WTC11 (cell line): ENCODE measurements around the gene KRTAP26-1. TPM values are rescaled to one million over a fixed set of nuclear protein-coding genes. Genes with fewer than 3 reads are reported as not detected.

Experiments
- ATAC-seq: fragments of 200-7000 bp; cut with Tn5 transposase; 2 replicates; pipeline ENCODE4 v1.10.0; 2021; ENCODE audit warnings: mild to moderate bottlenecking, moderate library complexity
- CTCF ChIA-PET: fragments of 300-600 bp; sonication (Branson Sonifier 250); formaldehyde crosslinking; loops from one replicate; lab custom pipeline; 2021; ENCODE audit warnings: antibody characterized with exemption; lab: Charles Lee
- POLR2A ChIA-PET: fragments of 350-600 bp; sonication (Branson Sonifier 250); formaldehyde crosslinking; loops from one replicate; lab custom pipeline; 2021; ENCODE audit warnings: antibody characterized with exemption; lab: Charles Lee
- DNase-seq: peaks from one replicate; pipeline ENCODE4 v3.0.0; 2021; ENCODE audit warnings: low spot score
- H3K27ac Mint-ChIP-seq: 2 replicates; pipeline ENCODE4 v1.8.0; 2021; ENCODE audit warnings: mixed read lengths
- H3K27me3 Mint-ChIP-seq: 2 replicates; pipeline ENCODE4 v1.8.0; 2021; ENCODE audit warnings: low read depth, mild to moderate bottlenecking, moderate library complexity, mixed read lengths
- H3K36me3 Mint-ChIP-seq: 2 replicates; pipeline ENCODE4 v1.8.0; 2021; ENCODE audit warnings: mixed read lengths
- H3K4me1 Mint-ChIP-seq: 2 replicates; pipeline ENCODE4 v1.8.0; 2022; ENCODE audit warnings: mixed read lengths
- H3K4me3 Mint-ChIP-seq: 2 replicates; pipeline ENCODE4 v1.8.0; 2021; ENCODE audit warnings: mild to moderate bottlenecking, moderate library complexity, mixed read lengths
- H3K9me3 Mint-ChIP-seq: 2 replicates; pipeline ENCODE4 v1.8.0; 2021; ENCODE audit warnings: mixed read lengths
- ATF1 ChIP-seq: sonication (generic); formaldehyde crosslinking; IDR thresholded peaks from 2 replicates; pipeline ENCODE4 v1.8.1; 2023; ENCODE audit warnings: mild to moderate bottlenecking, moderate library complexity, missing genetic modification reagents
- CREM ChIP-seq: sonication (generic); formaldehyde crosslinking; IDR thresholded peaks from 2 replicates; pipeline ENCODE4 v1.8.1; 2022; ENCODE audit warnings: mild to moderate bottlenecking, missing genetic modification reagents, moderate library complexity
- ESRRA ChIP-seq: sonication (generic); formaldehyde crosslinking; IDR thresholded peaks from 2 replicates; pipeline ENCODE4 v1.8.1; 2022; ENCODE audit warnings: mild to moderate bottlenecking, missing genetic modification reagents, borderline replicate concordance
- ETV6 ChIP-seq: sonication (generic); formaldehyde crosslinking; IDR thresholded peaks from 2 replicates; pipeline ENCODE4 v1.8.1; 2022; ENCODE audit warnings: mild to moderate bottlenecking, missing genetic modification reagents
- FOXP1 ChIP-seq: sonication (generic); formaldehyde crosslinking; IDR thresholded peaks from 2 replicates; pipeline ENCODE4 v1.8.0; 2022; ENCODE audit warnings: missing genetic modification reagents, mild to moderate bottlenecking, moderate library complexity, borderline replicate concordance
- GRHL2 ChIP-seq: fragments of 250-450 bp; sonication (Bioruptor Pico); IDR thresholded peaks from 2 replicates; pipeline ENCODE4 v1.8.0; 2022; ENCODE audit warnings: mild to moderate bottlenecking, moderate library complexity; ENCODE audit not compliant: insufficient replicate concordance, severe bottlenecking
- JUN ChIP-seq: sonication (generic); formaldehyde crosslinking; IDR thresholded peaks from 2 replicates; pipeline ENCODE4 v1.8.0; 2023; ENCODE audit warnings: mild to moderate bottlenecking, missing genetic modification reagents
- KAT7 ChIP-seq: sonication (generic); formaldehyde crosslinking; IDR thresholded peaks from 2 replicates; pipeline ENCODE4 v1.8.1; 2023; ENCODE audit warnings: missing genetic modification reagents, mild to moderate bottlenecking, borderline replicate concordance
- MXD4 ChIP-seq: fragments of 250-450 bp; sonication (Bioruptor Pico); IDR thresholded peaks from 2 replicates; pipeline ENCODE4 v1.8.0; 2021; ENCODE audit warnings: mild to moderate bottlenecking, moderate library complexity, borderline replicate concordance
- NFATC4 ChIP-seq: fragments of 250-450 bp; sonication (Bioruptor Pico); IDR thresholded peaks from 2 replicates; pipeline ENCODE4 v1.9.0; 2021; ENCODE audit warnings: mild to moderate bottlenecking
- NR1H2 ChIP-seq: sonication (generic); formaldehyde crosslinking; IDR thresholded peaks from 2 replicates; pipeline ENCODE4 v1.9.0; 2021; ENCODE audit warnings: mild to moderate bottlenecking, moderate library complexity, missing genetic modification reagents
- RELA ChIP-seq: sonication (generic); formaldehyde crosslinking; IDR thresholded peaks from 2 replicates; pipeline ENCODE4 v1.8.1; 2022; ENCODE audit warnings: missing genetic modification reagents, mild to moderate bottlenecking, borderline replicate concordance
- RORB ChIP-seq: fragments of 250-450 bp; sonication (Bioruptor Pico); IDR thresholded peaks from 2 replicates; pipeline ENCODE4 v1.9.0; 2021; ENCODE audit warnings: mild to moderate bottlenecking
- SMAD3 ChIP-seq: sonication (generic); formaldehyde crosslinking; IDR thresholded peaks from 2 replicates; pipeline ENCODE4 v1.8.0; 2022; ENCODE audit warnings: missing genetic modification reagents, mild to moderate bottlenecking, borderline replicate concordance
- TEAD1 ChIP-seq: sonication (generic); formaldehyde crosslinking; IDR thresholded peaks from 2 replicates; pipeline ENCODE4 v1.8.0; 2022; ENCODE audit warnings: mild to moderate bottlenecking, missing genetic modification reagents
- TEAD4 ChIP-seq: sonication (generic); formaldehyde crosslinking; IDR thresholded peaks from 2 replicates; pipeline ENCODE4 v1.8.0; 2022; ENCODE audit warnings: mild to moderate bottlenecking, missing genetic modification reagents
- ZNF138 ChIP-seq: sonication (generic); formaldehyde crosslinking; conservative IDR thresholded peaks from 2 replicates; pipeline ENCODE4 v1.8.1; 2022; ENCODE audit warnings: mild to moderate bottlenecking, moderate library complexity, missing genetic modification reagents
- ZNF232 ChIP-seq: sonication (generic); formaldehyde crosslinking; IDR thresholded peaks from 2 replicates; pipeline ENCODE4 v1.8.0; 2022; ENCODE audit warnings: mild to moderate bottlenecking, missing genetic modification reagents
- ZNF416 ChIP-seq: fragments of 250-450 bp; sonication (Bioruptor Pico); IDR thresholded peaks from 2 replicates; pipeline ENCODE4 v1.9.0; 2021; ENCODE audit warnings: mild to moderate bottlenecking, inconsistent platforms
- ZNF671 ChIP-seq: fragments of 250-450 bp; sonication (Bioruptor Pico); IDR thresholded peaks from 2 replicates; pipeline ENCODE4 v1.8.0; 2021; ENCODE audit warnings: mild to moderate bottlenecking
- total RNA-seq: library from RNA; stranded (reverse); gene quantifications from 3 replicates; pipeline ENCODE4 v1.2.3, GENCODE V29; 2021
- TF ChIP-seq, protein P1 (sequence below): sonication (generic); formaldehyde crosslinking; IDR thresholded peaks from 2 replicates; pipeline ENCODE4 v1.8.1; 2023; ENCODE audit warnings: mild to moderate bottlenecking, missing genetic modification reagents
- TF ChIP-seq, protein P2 (sequence below): fragments of 250-450 bp; sonication (Bioruptor Pico); IDR thresholded peaks from 2 replicates; pipeline ENCODE4 v1.8.0; 2021; ENCODE audit warnings: mild to moderate bottlenecking
- TF ChIP-seq, protein P3 (sequence below): sonication (generic); formaldehyde crosslinking; IDR thresholded peaks from 2 replicates; pipeline ENCODE4 v1.8.1; 2023; ENCODE audit warnings: mild to moderate bottlenecking, moderate library complexity, missing genetic modification reagents

The KRTAP26-1 gene
- total RNA-seq, 1 experiment from 2014 or later = not detected

- DNase-seq = no peak
- no peak for ATAC-seq
- ChIA-PET POLR2A (no interaction called here), CTCF (no interaction called here)
- Mint-ChIP-seq H3K4me3 (no peak within 1 kb of the TSS), H3K9me3 (no peaks in the 10 kb centered on the region), H3K27me3 (no peaks in the 10 kb centered on the region), H3K36me3 (no peaks in the 10 kb centered on the region), H3K4me1 (no peaks in the 10 kb centered on the region), H3K27ac (no peak within 1 kb of the TSS)
- TF ChIP-seq NFATC4 (CRISPR knock-in tag) (no peak), RELA (no peak), JUN (CRISPR knock-in tag) (no peak), ZNF232 (CRISPR knock-in tag) (no peak), ATF1 (CRISPR knock-in tag) (no peak), ETV6 (no peak)
- TF ChIP-seq, protein P1, sequence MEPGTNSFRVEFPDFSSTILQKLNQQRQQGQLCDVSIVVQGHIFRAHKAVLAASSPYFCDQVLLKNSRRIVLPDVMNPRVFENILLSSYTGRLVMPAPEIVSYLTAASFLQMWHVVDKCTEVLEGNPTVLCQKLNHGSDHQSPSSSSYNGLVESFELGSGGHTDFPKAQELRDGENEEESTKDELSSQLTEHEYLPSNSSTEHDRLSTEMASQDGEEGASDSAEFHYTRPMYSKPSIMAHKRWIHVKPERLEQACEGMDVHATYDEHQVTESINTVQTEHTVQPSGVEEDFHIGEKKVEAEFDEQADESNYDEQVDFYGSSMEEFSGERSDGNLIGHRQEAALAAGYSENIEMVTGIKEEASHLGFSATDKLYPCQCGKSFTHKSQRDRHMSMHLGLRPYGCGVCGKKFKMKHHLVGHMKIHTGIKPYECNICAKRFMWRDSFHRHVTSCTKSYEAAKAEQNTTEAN (CRISPR knock-in tag) = no peak
- TF ChIP-seq, protein P2, sequence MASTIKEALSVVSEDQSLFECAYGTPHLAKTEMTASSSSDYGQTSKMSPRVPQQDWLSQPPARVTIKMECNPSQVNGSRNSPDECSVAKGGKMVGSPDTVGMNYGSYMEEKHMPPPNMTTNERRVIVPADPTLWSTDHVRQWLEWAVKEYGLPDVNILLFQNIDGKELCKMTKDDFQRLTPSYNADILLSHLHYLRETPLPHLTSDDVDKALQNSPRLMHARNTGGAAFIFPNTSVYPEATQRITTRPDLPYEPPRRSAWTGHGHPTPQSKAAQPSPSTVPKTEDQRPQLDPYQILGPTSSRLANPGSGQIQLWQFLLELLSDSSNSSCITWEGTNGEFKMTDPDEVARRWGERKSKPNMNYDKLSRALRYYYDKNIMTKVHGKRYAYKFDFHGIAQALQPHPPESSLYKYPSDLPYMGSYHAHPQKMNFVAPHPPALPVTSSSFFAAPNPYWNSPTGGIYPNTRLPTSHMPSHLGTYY (CRISPR knock-in tag) = no peak
Observed at GRCh38 chr21:30282850-30283249, 37.3 kb downstream of the KRTAP26-1 start, which contains the start of gene KRTAP24-1. Gene KRTAP24-1 (minus strand): TSS chr21:30282950. CDS start chr21:30282932, 18 bp downstream.

DNA sequence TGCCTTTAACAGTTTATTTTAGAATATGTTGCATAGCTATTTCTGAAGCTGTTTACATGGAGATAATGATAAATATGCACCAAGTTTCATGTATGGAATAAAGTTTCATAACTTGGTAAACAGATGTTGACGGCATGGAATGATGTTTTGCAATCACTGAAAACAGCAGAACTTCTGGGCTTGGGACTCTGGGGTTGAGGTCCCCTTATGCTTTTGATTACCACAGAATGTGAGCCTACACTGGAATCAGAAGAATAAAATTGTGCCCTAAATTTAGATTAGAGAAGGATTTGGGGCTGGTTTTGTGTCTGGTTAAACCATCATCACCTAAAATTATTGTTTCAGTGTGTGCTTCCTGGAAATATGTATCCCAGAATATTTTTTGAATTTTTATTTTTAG, 48.5 kb downstream of the KRTAP26-1 start:
- no peak overlapping the region for H3K4me3 Mint-ChIP-seq
- DNase-seq (no peak), ATAC-seq (no peak)
- POLR2A ChIA-PET = no interaction called here
- H3K27ac Mint-ChIP-seq = no peak overlapping the region
- H3K27me3 Mint-ChIP-seq = no peaks in the 10 kb centered on the region; the same call in 1 of the 2 replicates
- no peaks in the 10 kb centered on the region for H3K36me3 Mint-ChIP-seq
- H3K9me3 Mint-ChIP-seq = no peaks in the 10 kb centered on the region
- CTCF ChIA-PET = interaction anchor here (1.2 to 1.4 kb wide), 2 partner anchors 14 to 137 kb away, joined by 3 read pairs; no protein-coding TSS in a partner anchor
- no peak for TF ChIP-seq TEAD4 (CRISPR knock-in tag)
- TF ChIP-seq ATF1 (CRISPR knock-in tag) = no peak
- H3K4me1 Mint-ChIP-seq = no peaks in the 10 kb centered on the region

GRCh38 chr21:30271156-30271555, 49.0 kb downstream of the KRTAP26-1 start:
- ChIA-PET CTCF (no interaction called here), POLR2A (no interaction called here)
- no peak for TF ChIP-seq ZNF671 (CRISPR knock-in tag)
- TF ChIP-seq, protein P3, sequence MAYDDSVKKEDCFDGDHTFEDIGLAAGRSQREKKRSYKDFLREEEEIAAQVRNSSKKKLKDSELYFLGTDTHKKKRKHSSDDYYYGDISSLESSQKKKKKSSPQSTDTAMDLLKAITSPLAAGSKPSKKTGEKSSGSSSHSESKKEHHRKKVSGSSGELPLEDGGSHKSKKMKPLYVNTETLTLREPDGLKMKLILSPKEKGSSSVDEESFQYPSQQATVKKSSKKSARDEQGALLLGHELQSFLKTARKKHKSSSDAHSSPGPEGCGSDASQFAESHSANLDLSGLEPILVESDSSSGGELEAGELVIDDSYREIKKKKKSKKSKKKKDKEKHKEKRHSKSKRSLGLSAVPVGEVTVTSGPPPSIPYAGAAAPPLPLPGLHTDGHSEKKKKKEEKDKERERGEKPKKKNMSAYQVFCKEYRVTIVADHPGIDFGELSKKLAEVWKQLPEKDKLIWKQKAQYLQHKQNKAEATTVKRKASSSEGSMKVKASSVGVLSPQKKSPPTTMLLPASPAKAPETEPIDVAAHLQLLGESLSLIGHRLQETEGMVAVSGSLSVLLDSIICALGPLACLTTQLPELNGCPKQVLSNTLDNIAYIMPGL (CRISPR knock-in tag) = no peak
- TF ChIP-seq, all 79 proteins: peak for 0

DNA sequence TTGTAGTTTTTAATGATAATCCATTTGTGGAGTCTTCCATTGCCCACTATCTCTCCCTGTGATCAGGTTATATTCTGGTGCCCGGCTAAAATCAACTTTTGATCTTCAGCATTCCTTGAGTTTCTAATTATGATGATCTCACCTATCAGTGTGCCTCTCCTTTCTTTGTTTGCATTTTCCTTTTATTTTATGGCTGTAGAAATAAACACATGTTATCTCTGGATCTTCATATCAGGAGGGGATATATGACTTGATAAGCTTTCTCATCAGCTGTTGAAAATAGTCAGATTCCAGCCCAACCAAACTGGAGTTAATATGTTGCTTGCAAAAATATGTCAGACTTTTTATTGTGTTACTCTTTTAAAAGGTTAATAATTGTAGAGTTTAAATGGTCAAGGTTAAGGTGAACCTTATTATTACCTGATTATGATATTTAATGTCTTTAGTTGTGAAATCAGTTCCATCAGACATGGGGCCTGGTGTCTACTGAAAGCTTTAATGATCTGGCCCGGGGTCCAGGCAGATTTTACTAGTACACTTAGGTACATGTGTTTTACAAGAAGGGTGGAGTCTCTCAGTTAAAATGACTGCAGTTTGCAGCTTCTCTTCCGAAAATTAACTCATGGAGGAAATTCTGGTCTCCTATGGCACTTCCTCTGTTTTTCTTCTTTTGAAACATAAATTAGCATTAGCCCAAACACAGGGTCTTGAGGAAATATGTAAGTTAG, 50.1 kb downstream of the KRTAP26-1 start:
- no peaks in the 10 kb centered on the region for H3K4me1 Mint-ChIP-seq
- H3K4me3 Mint-ChIP-seq = no peak overlapping the region
- POLR2A ChIA-PET = no interaction called here
- H3K36me3 Mint-ChIP-seq = no peaks in the 10 kb centered on the region
- DNase-seq = no peak
- no peaks in the 10 kb centered on the region; the same call in 1 of the 2 replicates for H3K27me3 Mint-ChIP-seq
- H3K9me3 Mint-ChIP-seq = peaks cover 7% of the 10 kb centered on the region
- no peak overlapping the region for H3K27ac Mint-ChIP-seq
- TF ChIP-seq MXD4 (CRISPR knock-in tag) (no peak), KAT7 (CRISPR knock-in tag) (no peak), CREM (no peak), RORB (CRISPR knock-in tag) (no peak), ZNF138 (CRISPR knock-in tag) (no peak), FOXP1 (no peak), SMAD3 (CRISPR knock-in tag) (no peak), ESRRA (CRISPR knock-in tag) (no peak), ZNF416 (CRISPR knock-in tag) (no peak), GRHL2 (no peak), TEAD1 (CRISPR knock-in tag) (no peak), ZNF671 (CRISPR knock-in tag) (no peak), NR1H2 (CRISPR knock-in tag) (no peak)
- CTCF ChIA-PET = interaction anchor here (0.8 to 2.8 kb wide), 2 partner anchors 12 to 194 kb away, joined by 3 to 9 read pairs; no protein-coding TSS in a partner anchor
- ATAC-seq = no peak

More at GRCh38 chr21:30271156-30271555, 49.0 kb downstream of the KRTAP26-1 start:
- H3K36me3 Mint-ChIP-seq = no peaks in the 10 kb centered on the region
- H3K27me3 Mint-ChIP-seq = no peaks in the 10 kb centered on the region; the same call in 1 of the 2 replicates
- ATAC-seq (no peak), DNase-seq (no peak)
- H3K4me3 Mint-ChIP-seq = no peak overlapping the region
- no peaks in the 10 kb centered on the region for H3K4me1 Mint-ChIP-seq
- H3K27ac Mint-ChIP-seq = no peak overlapping the region
- H3K9me3 Mint-ChIP-seq = no peaks in the 10 kb centered on the region
